Mucosa of stomach (tissue), 1 donor: Measurements from ENCODE around the gene RNF114.

Source experiments
- H3K27me3 ChIP-seq: one replicate; pipeline ENCODE4 v1.7.0; 2013; ENCODE audit warnings: mild to moderate bottlenecking, low read length; ENCODE audit not compliant: control insufficient read depth, insufficient read depth
- H3K36me3 ChIP-seq: one replicate; pipeline ENCODE4 v1.7.0; 2013; ENCODE audit warnings: low read length; ENCODE audit not compliant: control insufficient read depth, insufficient read depth
- H3K4me1 ChIP-seq: one replicate; pipeline ENCODE4 v1.7.0; 2013; ENCODE audit warnings: mild to moderate bottlenecking, low read length; ENCODE audit not compliant: control insufficient read depth, insufficient read depth
- H3K4me3 ChIP-seq: one replicate; pipeline ENCODE4 v1.7.0; 2013; ENCODE audit warnings: low read length
- H3K9ac ChIP-seq: one replicate; pipeline ENCODE4 v1.7.0; 2013; ENCODE audit warnings: mild to moderate bottlenecking, low read length, moderate library complexity
- H3K9me3 ChIP-seq: one replicate; pipeline ENCODE4 v1.7.0; 2013; ENCODE audit warnings: mild to moderate bottlenecking, low read length, moderate library complexity; ENCODE audit not compliant: control insufficient read depth
- donor health status: Pancreatic carcinoma.

The RNF114 gene

DNA sequence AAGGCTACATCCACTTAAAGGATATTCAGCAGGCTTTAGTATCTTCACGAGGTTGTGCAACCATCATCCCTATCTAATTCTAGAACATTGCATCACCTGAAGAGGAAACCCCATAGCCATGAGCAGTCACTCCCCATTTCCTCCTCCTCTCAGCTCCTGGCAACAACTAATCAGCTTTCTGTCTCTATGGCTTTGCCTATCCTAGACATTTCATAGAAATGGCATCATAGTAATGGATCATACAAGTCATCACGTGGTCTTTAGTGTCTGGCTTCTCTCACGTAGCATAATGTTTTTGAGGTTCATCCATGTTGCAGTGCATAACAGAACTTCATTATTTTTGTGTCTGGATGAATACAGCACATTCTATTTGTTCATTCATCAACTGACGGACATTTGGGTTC is 67.1 kb downstream of the RNF114 start:
- no peaks in the 10 kb centered on the region for H3K4me1 ChIP-seq
- H3K9me3 ChIP-seq: no peaks in the 10 kb centered on the region
- H3K36me3 ChIP-seq: no peaks in the 10 kb centered on the region
- no peaks in the 10 kb centered on the region for H3K27me3 ChIP-seq
- no peak overlapping the region for H3K9ac ChIP-seq
- H3K4me3 ChIP-seq: no peak overlapping the region
